GM18511 (cell line): ENCODE results near the gene MRPL37.
"Not testable (repeated sequence)": the region's sequence is repeated elsewhere in the genome, so short reads cannot be mapped to it uniquely, and the experiment has no call there.

Experiments used
- ATAC-seq: cut with Tn5 transposase; IDR thresholded peaks from one replicate; pipeline ENCODE4 v1.9.1; 2021; ENCODE audit warnings: mild to moderate bottlenecking, moderate library complexity; ENCODE audit not compliant: unreplicated experiment

MRPL37 gene

GRCh38 chr1:54218883-54219687 lies 19.1 kb downstream of the MRPL37 start:
- ATAC-seq, result no peak

GRCh38 chr1:54219688-54220003 lies 19.7 kb downstream of the MRPL37 start:
- no peak for ATAC-seq

GRCh38 chr1:54220004-54220811 lies 20.2 kb downstream of the MRPL37 start:
- ATAC-seq, result no peak

GRCh38 chr1:54221113-54221834 lies 21.3 kb downstream of the MRPL37 start:
- no peak for ATAC-seq

GRCh38 chr1:54221867-54222484 lies 22.0 kb downstream of the MRPL37 start:
- no peak for ATAC-seq

- ATAC-seq, result no peak
Measured at GRCh38 chr1:54222711-54223110, 22.7 kb downstream of the MRPL37 start.

GRCh38 chr1:54223441-54224202 lies 23.7 kb downstream of the MRPL37 start:
- ATAC-seq, result no peak

GRCh38 chr1:54224233-54224632 lies 24.3 kb downstream of the MRPL37 start:
- ATAC-seq, result no peak

- ATAC-seq, result no peak
Measured at GRCh38 chr1:54225378-54225777, 25.4 kb downstream of the MRPL37 start.

- ATAC-seq, result no peak
Measured at GRCh38 chr1:54225986-54226559, 26.1 kb downstream of the MRPL37 start.

- no peak for ATAC-seq
Measured at GRCh38 chr1:54227091-54227602, 27.2 kb downstream of the MRPL37 start.

- no peak for ATAC-seq
Measured at GRCh38 chr1:54227891-54228310, 27.9 kb downstream of the MRPL37 start.

GRCh38 chr1:54228638-54229079 lies 28.7 kb downstream of the MRPL37 start:
- no peak for ATAC-seq

- ATAC-seq, result no peak
Measured at GRCh38 chr1:54229281-54229891, 29.4 kb downstream of the MRPL37 start.

GRCh38 chr1:54230507-54231339 lies 30.8 kb downstream of the MRPL37 start:
- no peak for ATAC-seq

GRCh38 chr1:54233196-54233595 lies 33.2 kb downstream of the MRPL37 start:
- ATAC-seq, result not testable (repeated sequence)

- ATAC-seq, result no peak
Measured at GRCh38 chr1:54234284-54234683, 34.3 kb downstream of the MRPL37 start.

- ATAC-seq, result no peak
Measured at GRCh38 chr1:54237586-54237985, 37.6 kb downstream of the MRPL37 start.
